Right lung (tissue), 5 donors: ENCODE data around the gene ELK4. TPM values are rescaled to one million over a fixed set of nuclear protein-coding genes. Genes with fewer than 3 reads are reported as not detected.

ENCODE experiments used
- DNase-seq, 2 donors: peaks; one replicate each; pipeline ENCODE4 v3.0.0-alpha.2; 2013
- polyA plus RNA-seq, 5 donors: library from polyadenylated mRNA; unstranded; fragments of 120-200 nt; gene quantifications; one replicate each; pipeline versions ENCODE4 v1.2.1 to v1.2.3, GENCODE V29; 2013; ENCODE audit warnings: inconsistent platforms in 1 of 5, low replicate concordance in 1 of 5; ENCODE audit not compliant: insufficient read length in 5 of 5, insufficient read depth in 1 of 5

Gene ELK4
- polyA plus RNA-seq, 5 donors = 19.2 to 27.7 (median 26.7) TPM

- DNase-seq = no peak
Observed at GRCh38 chr1:205583461-205584130, 48.2 kb downstream of the ELK4 start.

DNA sequence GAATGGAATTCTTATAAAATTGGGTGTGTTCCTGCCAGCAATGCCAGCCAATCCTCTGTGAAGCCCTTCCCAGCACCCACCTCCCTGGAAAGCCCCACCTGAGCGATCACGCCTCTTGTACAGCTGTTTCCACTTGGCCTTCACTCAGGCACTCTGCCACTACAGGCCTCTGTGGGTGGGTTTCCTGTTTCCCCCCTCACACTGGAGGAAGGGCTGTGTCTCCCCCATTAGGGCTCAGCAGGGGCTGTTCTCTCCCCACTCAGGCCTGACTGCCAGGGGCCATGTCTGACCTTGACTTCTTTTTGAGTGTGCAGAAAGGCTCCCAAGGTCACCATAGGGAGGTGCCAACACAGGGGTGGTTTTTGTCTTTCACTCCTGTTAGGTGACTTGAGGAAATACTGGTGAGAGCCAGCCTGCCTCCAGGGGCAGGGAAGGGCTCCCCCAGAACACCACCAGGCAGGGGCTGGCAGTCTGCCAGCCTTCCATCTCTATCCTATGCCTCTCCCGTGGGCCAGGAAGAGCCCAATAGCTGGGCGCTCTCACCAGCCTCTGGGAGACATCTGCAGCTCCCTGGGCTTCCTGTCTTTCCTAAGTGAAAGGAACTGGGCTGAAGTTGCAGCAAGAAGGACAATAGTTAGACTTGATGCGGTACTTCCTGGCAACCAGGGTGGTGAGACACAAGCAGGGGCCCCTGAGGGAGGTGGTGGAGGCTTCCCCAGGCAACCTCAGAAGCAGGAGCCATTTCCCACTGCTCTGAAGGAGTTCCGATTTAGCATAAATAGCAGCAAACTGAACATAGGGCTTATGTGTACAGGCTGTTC lies 49.1 kb downstream of the ELK4 start:
- DNase-seq = no peak

DNA sequence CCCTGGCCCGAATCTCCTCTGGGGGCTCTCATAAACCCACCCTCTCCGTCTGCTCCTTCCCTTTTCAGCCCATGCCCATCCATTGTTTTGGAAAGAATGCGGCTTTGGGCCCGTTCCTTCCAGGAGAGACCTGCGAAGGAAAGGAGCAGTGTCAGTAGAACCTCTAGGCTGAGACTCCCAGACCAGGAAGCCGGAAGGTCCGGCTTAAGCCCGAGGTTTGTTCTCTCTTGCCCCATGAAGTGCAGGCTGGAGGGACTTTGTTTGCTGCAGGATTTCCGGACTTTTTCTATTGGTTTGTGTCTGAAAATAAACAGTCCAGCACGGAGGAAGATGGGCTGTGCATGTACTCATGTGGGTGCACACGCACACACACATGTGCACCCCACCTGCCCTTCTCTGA lies 49.8 kb downstream of the ELK4 start:
- DNase-seq = no peak

DNA sequence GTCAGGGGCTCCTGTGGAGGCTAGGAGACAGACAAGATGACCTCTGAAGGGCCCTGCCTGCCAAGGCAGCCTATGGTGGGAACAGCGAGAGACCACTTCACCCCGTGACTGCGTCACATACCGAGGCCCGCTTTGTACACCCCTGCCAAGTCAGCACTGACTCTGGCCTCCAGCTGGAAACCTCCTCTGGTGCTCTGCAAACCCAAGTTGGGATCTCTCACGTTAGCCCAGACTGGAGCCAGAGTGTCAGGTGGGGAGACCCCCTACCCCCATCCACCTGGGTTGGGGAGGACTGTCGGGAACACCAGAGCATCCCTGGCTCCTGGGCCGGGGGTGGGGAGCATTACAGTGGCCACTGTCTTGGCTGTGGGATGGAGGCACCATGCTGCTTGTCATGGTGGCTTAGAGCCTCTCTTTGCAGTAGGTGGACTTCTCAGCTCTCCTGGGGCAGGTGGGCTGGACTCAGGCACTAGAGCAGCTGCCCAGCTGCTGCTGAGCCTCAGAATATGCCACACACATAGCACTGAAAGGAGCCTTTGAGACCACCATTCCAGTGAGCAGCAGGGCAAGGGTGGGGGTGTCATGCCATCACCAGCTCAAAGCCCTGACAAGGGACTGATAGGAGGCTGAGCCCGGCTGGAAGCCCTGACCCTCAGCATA lies 50.4 kb downstream of the ELK4 start:
- no peak for DNase-seq

DNA sequence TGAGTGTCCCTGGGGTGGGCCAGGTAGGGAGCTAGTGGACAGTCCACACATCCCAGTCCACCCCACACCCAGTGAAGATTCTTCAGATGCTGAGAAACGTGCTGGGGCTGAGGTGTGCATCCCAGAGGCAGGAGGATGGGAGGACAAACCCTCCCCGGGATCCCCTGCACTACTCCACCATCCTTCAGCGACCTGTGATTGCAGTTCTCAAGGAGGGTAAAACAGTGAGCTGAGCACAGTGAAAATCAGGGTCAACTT lies 51.0 kb downstream of the ELK4 start:
- no peak for DNase-seq

DNA sequence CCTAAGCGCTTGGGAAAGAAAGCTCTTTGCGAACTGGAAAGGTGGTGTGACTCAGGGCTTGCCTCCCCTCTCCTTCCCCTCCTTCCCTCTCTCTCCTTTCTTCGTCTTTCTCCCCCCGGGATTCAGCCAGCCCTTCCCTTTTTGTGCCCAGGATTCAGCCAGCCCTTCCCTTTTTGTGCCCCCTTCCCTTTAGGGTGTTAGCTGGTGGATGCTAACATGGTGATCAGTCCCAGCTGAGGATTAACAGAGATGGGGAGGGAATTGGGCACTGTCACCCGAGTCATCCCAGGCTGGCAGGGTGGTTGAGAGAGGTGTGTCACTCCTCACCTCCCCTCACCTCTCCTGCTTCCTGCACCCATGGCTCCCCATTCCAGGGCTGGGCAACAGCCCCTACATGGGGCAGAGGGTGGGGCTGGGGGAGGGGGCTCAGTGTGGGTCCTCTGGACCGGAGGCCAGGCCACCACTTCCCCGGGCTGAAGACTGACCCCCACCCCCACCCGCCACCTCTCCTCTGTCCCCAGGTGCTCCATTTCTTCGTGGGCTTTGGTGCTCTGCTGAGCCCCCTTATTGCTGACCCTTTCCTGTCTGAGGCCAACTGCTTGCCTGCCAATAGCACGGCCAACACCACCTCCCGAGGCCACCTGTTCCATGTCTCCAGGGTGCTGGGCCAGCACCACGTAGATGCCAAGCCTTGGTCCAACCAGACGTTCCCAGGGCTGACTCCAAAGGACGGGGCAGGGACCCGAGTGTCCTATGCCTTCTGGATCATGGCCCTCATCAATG lies 51.5 kb downstream of the ELK4 start:
- DNase-seq = no peak

DNA sequence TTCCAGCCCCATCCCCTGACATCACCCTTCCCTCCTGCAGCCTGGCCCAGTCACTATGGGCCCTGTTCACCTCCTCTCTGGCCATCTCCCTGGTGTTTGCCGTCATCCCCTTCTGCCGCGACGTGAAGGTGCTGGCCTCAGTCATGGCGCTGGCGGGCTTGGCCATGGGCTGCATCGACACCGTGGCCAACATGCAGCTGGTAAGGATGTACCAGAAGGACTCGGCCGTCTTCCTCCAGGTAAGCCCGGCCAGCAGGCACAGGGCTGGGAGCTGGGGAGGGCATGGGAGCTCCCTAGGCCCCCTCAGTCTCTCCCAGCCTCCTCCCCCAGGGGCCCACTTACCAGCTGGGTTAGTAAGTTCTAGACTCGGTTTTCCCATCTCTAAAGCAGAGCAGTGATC lies 52.1 kb downstream of the ELK4 start:
- DNase-seq = no peak

- DNase-seq = no peak
Observed at GRCh38 chr1:205578780-205579571, 52.8 kb downstream of the ELK4 start.

DNA sequence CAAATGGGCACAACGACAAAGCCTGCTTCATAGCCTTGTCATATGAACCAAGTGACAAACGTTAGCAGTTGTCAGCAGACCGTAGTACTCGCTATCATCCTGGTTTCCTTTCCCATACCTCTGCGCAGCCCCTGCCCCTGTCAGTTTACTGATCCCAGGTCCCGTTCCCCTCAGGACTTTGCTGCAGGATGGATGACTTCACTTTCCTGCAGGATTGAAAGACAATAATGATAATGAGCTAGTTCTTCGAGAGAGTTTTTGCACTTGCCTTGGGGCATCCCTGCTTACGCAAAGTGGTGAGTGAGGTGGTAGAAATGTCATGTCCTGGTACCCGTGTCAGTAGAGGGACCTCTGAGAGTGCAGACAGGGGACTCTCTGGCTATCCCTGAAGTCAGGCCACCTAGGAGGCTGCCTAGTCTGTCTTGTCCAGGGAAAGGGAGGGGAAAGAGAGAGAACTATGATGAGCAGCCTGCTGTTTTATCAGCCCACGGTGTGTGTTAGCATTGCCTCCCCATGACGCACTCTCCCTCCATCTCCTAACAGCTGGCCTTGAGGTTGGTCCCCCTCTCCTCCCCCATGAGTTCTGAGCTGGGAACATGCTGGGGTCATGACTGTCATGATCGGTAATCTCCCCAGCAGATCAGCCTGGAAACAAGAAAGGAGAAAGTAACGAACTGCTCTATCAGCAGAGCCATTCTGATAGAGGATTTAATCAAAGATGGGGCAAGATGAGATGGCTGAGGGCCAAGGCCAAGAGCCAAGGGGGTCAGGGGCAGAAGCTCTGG lies 53.7 kb downstream of the ELK4 start:
- DNase-seq = no peak

GRCh38 chr1:205576805-205577761 lies 54.7 kb downstream of the ELK4 start:
- no peak for DNase-seq

- no peak for DNase-seq
Observed at GRCh38 chr1:205576011-205576410, 55.8 kb downstream of the ELK4 start.

GRCh38 chr1:205575294-205575885 lies 56.4 kb downstream of the ELK4 start:
- DNase-seq = no peak

- no peak for DNase-seq
Observed at GRCh38 chr1:205572421-205572820, 59.4 kb downstream of the ELK4 start.

DNA sequence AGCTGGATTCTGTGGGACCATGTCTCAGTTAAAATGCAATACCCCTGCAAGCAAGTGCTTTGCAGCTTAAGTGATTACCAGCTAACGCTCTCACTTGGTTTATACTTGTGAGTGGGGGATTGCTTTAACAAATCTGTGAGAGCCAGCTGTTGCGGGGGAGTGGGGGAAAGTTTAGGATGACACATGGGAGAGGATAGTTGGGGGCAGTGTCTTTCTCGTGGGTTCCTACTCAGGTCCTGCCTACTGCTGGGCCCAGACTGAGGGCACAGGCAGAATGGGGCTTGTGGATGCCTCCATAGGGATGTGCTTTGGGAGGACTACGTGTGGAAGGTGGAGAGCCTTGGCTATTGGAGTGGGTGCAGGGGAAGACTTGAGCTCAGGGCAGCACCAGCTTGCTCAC lies 60.1 kb downstream of the ELK4 start:
- DNase-seq = no peak

DNA sequence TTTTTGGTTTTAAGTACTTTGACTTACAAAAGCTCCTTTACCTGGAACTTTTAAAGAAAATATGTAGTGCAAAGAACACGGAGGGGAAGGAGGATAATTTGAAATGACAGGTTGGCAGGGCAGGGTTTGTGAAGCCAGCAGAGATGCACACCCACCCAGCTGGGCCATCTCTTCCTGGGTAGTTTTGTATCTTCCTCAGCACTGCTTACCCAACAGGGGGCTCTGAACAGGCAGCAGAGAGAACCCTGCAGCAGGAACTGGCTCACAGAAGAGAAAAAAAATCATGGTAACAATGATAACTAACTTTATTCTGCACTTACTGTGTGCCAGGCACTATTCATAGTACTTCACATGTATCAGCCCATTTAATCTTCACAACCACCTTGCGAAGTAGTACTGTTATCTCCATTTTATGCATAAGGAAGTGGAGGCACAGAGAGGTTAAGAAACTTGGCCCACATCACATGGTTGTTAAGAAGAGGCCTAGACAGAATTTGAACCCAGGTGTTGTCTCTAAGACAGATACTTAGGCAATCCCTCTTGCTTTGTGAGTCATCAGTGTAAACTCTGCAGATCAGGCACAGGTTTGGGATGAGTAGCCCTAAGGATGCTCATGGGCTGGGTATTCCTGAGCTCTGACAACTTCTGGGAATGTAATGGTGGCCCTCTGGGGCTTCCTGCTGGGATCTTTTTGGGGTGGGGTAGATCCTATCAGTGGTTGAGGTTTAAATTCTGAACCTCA lies 60.8 kb downstream of the ELK4 start:
- no peak for DNase-seq

DNA sequence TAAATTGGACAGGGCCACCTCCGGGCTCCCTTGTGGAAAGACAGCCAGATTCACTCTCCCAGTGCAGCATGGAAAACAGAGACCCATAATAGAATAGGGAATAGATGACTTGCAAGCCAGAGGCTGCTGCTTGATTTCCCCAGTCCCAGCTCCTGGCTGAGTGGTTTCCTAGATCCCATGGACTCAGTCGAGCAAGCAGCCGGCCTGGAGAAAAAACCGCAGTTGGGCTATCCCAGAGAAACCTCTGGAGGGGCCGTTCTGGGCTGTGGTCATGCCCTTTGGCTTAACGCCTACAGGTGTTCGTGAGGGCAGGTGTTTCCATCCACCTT lies 61.7 kb downstream of the ELK4 start:
- DNase-seq = no peak

GRCh38 chr1:205569411-205570172 lies 62.2 kb downstream of the ELK4 start:
- no peak for DNase-seq
